Fibroblast of mammary gland (primary cell): ENCODE measurements around the gene G2E3.

Experiments
- DNase-seq: peaks from one replicate; pipeline ENCODE4 v3.0.0-alpha.2; 2010; ENCODE audit warnings: low read depth
- H3K4me3 ChIP-seq: 2 replicates; pipeline ENCODE4 v1.5.1; 2011; ENCODE audit warnings: low read depth, mild to moderate bottlenecking, low read length, moderate library complexity; ENCODE audit not compliant: control insufficient read depth
- CTCF ChIP-seq: conservative IDR thresholded peaks from 2 replicates; pipeline ENCODE4 v1.5.1; 2011; ENCODE audit warnings: low read depth, low read length, inconsistent platforms; ENCODE audit not compliant: control insufficient read depth, insufficient read depth

G2E3 gene

GRCh38 chr14:30651937-30652336, 93.0 kb downstream of the G2E3 start:
- no peak for DNase-seq
- H3K4me3 ChIP-seq = no peak overlapping the region
- no peak for TF ChIP-seq CTCF

GRCh38 chr14:30655124-30655523, 96.2 kb downstream of the G2E3 start:
- peak; percentile 38 for DNase-seq
- H3K4me3 ChIP-seq = no peak overlapping the region
- no peak for TF ChIP-seq CTCF

- no peak overlapping the region for H3K4me3 ChIP-seq
- TF ChIP-seq CTCF = no peak
- no peak for DNase-seq
These were observed 96.7 kb downstream of the G2E3 start for GRCh38 chr14:30655658-30656057.

- peak; percentile 63 for DNase-seq
- peak; percentile 78 for TF ChIP-seq CTCF
- no peak overlapping the region for H3K4me3 ChIP-seq
These were observed 97.3 kb downstream of the G2E3 start for GRCh38 chr14:30656190-30656632.

GRCh38 chr14:30657050-30657449, 98.1 kb downstream of the G2E3 start:
- H3K4me3 ChIP-seq = no peak overlapping the region
- TF ChIP-seq CTCF = no peak
- DNase-seq = no peak

- no peak overlapping the region for H3K4me3 ChIP-seq
- peak; percentile 14 for DNase-seq
- TF ChIP-seq CTCF = peak; percentile 25
These were observed 98.7 kb downstream of the G2E3 start for GRCh38 chr14:30657606-30658163.

GRCh38 chr14:30658645-30659044, 99.7 kb downstream of the G2E3 start:
- DNase-seq = no peak
- TF ChIP-seq CTCF = no peak
- no peak overlapping the region for H3K4me3 ChIP-seq
